Activated CD8-positive, alpha-beta memory T cell treated with anti-CD3 and anti-CD28 coated beads, Interleukin-2, amount 50 U/mL, for 1 hour (primary cell): ENCODE data around the gene CRCP.

Experiments
- DNase-seq: peaks from one replicate; pipeline ENCODE4 v3.0.0-alpha.2; 2020; ENCODE audit errors: extremely low read depth

CRCP gene

GRCh38 chr7:66189695-66190503, 75.3 kb downstream of the CRCP start:
- no peak for DNase-seq

- DNase-seq: no peak
These were observed 75.8 kb downstream of the CRCP start for GRCh38 chr7:66190504-66190857.

GRCh38 chr7:66193146-66193725, 78.6 kb downstream of the CRCP start:
- no peak for DNase-seq

GRCh38 chr7:66198469-66198868, 83.8 kb downstream of the CRCP start:
- no peak for DNase-seq

GRCh38 chr7:66198956-66199355, 84.3 kb downstream of the CRCP start:
- no peak for DNase-seq

GRCh38 chr7:66202441-66202840, 87.8 kb downstream of the CRCP start:
- no peak for DNase-seq
